Neural cell (in vitro differentiated cells): ENCODE data around the gene TMPRSS11E. TPM values are rescaled to one million over a fixed set of nuclear protein-coding genes. Genes with fewer than 3 reads are reported as not detected.

ENCODE experiments used
- H2AFZ ChIP-seq: fragments of 200-600, 300-800 bp; sonication (generic), shearing (Covaris generic); 2 replicates; pipeline ENCODE4 v1.6.0; 2014; ENCODE audit warnings: low read depth, mild to moderate bottlenecking, antibody characterized with exemption, low read length, moderate library complexity
- H3F3A ChIP-seq: fragments of 200-600 bp; shearing (Covaris generic); 2 replicates; pipeline ENCODE4 v1.6.1; 2016; ENCODE audit warnings: mild to moderate bottlenecking, moderate library complexity, mixed read lengths, antibody characterized with exemption, low read length; ENCODE audit not compliant: insufficient read depth, poor library complexity, severe bottlenecking
- H3K27ac ChIP-seq: fragments of 200-600, 300-800 bp; sonication (generic), shearing (Covaris generic); 2 replicates; pipeline ENCODE4 v1.5.1; 2014; ENCODE audit warnings: mild to moderate bottlenecking, low read length, moderate library complexity
- H3K27me3 ChIP-seq: fragments of 300-800, 200-600 bp; sonication (generic), shearing (Covaris generic); 2 replicates; pipeline ENCODE4 v1.6.0; 2014; ENCODE audit warnings: mild to moderate bottlenecking, low read depth, low read length, moderate library complexity; ENCODE audit not compliant: insufficient read depth
- H3K36me3 ChIP-seq: fragments of 300-800, 200-600 bp; sonication (generic), shearing (Covaris generic); 2 replicates; pipeline ENCODE4 v1.5.1; 2014; ENCODE audit warnings: mild to moderate bottlenecking, antibody characterized with exemption, low read length, moderate library complexity; ENCODE audit not compliant: insufficient read depth
- H3K4me2 ChIP-seq: fragments of 300-800, 200-600 bp; sonication (generic), shearing (Covaris generic); 2 replicates; pipeline ENCODE4 v1.6.0; 2014; ENCODE audit warnings: mild to moderate bottlenecking, low read length
- H3K4me3 ChIP-seq: fragments of 300-800, 200-600 bp; sonication (generic), shearing (Covaris generic); 2 replicates; pipeline ENCODE4 v1.5.1; 2014; ENCODE audit warnings: mild to moderate bottlenecking, low read length, moderate library complexity
- H3K79me2 ChIP-seq: fragments of 200-600 bp; shearing (Covaris generic); replicated peaks from 2 replicates; pipeline ENCODE4 v1.6.0; 2014; ENCODE audit warnings: mild to moderate bottlenecking, low read length, moderate library complexity; ENCODE audit not compliant: insufficient read depth
- H3K9ac ChIP-seq: fragments of 300-800, 200-600 bp; sonication (generic), shearing (Covaris generic); 2 replicates; pipeline ENCODE4 v1.6.1; 2016; ENCODE audit warnings: mild to moderate bottlenecking, low read length, mixed read lengths
- H3K9me2 ChIP-seq: fragments of 200-600 bp; shearing (Covaris generic); 2 replicates; pipeline ENCODE4 v1.6.1; 2016; ENCODE audit warnings: mild to moderate bottlenecking, low read length, mixed read lengths; ENCODE audit not compliant: insufficient read depth
- H3K9me3 ChIP-seq: fragments of 200-600, 300-800 bp; sonication (generic), shearing (Covaris generic); 2 replicates; pipeline ENCODE4 v1.6.1; 2016; ENCODE audit warnings: mild to moderate bottlenecking, mixed run types, low read length, moderate library complexity, mixed read lengths
- H4K20me1 ChIP-seq: fragments of 200-600 bp; shearing (Covaris generic); 2 replicates; pipeline ENCODE4 v1.6.1; 2016; ENCODE audit warnings: mild to moderate bottlenecking, mixed run types; ENCODE audit not compliant: insufficient read depth
- EP300 ChIP-seq: fragments of 450-650 bp; conservative IDR thresholded peaks from 2 replicates; pipeline ENCODE4 v1.6.1; 2014; ENCODE audit warnings: antibody characterized with exemption, mild to moderate bottlenecking, moderate library complexity; ENCODE audit not compliant: poor library complexity, severe bottlenecking
- EZH2 ChIP-seq: fragments of 200-600, 300-800 bp; shearing (Covaris generic), sonication (generic); IDR thresholded peaks from 2 replicates; pipeline ENCODE4 v1.6.1; 2014; ENCODE audit warnings: antibody characterized with exemption, low read length, borderline replicate concordance, mild to moderate bottlenecking; ENCODE audit not compliant: insufficient read depth, poor library complexity, severe bottlenecking
- MXI1 ChIP-seq: fragments of 450-650 bp; conservative IDR thresholded peaks from 2 replicates; pipeline ENCODE4 v1.6.1; 2014; ENCODE audit warnings: antibody characterized with exemption, mild to moderate bottlenecking; ENCODE audit not compliant: poor library complexity, severe bottlenecking
- POLR2AphosphoS5 ChIP-seq: IDR thresholded peaks from 2 replicates; pipeline ENCODE4 v1.6.1; 2012
- RAD21 ChIP-seq: fragments of 450-650 bp; conservative IDR thresholded peaks from 2 replicates; pipeline ENCODE4 v1.6.1; 2014; ENCODE audit warnings: antibody characterized with exemption, mild to moderate bottlenecking, moderate library complexity
- SMC3 ChIP-seq: fragments of 450-650 bp; conservative IDR thresholded peaks from 2 replicates; pipeline ENCODE4 v1.6.1; 2014; ENCODE audit warnings: antibody characterized with exemption, mild to moderate bottlenecking, moderate library complexity; ENCODE audit not compliant: poor library complexity
- TAF1 ChIP-seq: IDR thresholded peaks from 2 replicates; pipeline ENCODE4 v1.6.1; 2012; ENCODE audit warnings: low read depth
- polyA plus RNA-seq: library from polyadenylated mRNA; depleted of rRNA; stranded (reverse); fragments of >200 nt; gene quantifications from 2 replicates; pipeline ENCODE4 v1.2.3, GENCODE V29; 2014
- TF ChIP-seq, protein P1 (sequence below): IDR thresholded peaks from 2 replicates; pipeline ENCODE4 v1.6.1; 2012; ENCODE audit warnings: borderline replicate concordance
- TF ChIP-seq, protein P2 (sequence below): fragments of 450-650 bp; IDR thresholded peaks from 2 replicates; pipeline ENCODE4 v1.5.1; 2014; ENCODE audit warnings: antibody characterized with exemption, mild to moderate bottlenecking, moderate library complexity; ENCODE audit not compliant: poor library complexity, severe bottlenecking

The TMPRSS11E gene
- polyA plus RNA-seq, 1 donor from 2014 or later = not detected

DNA sequence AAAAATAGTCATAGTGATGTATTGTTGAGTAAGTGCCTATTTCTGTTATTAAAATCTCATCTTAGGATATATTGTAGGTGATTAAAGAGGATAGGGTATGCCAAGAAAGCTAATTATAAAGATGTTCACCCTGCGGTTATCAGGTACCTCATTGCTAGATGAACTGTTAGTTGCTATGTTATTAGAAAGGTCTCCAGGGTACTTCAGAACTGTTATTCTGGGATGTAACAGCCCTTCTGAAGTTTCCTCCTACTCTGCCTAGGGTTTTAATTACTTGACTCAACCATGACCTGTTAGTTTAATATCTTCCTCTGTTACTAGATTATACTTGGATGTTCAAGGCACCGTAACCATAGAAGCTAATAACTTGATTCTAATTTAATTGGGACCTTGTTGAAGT lies 15.4 kb downstream of the TMPRSS11E start:
- no peaks in the 10 kb centered on the region for H3F3A ChIP-seq
- H3K27me3 ChIP-seq = no peaks in the 10 kb centered on the region
- no peaks in the 10 kb centered on the region for H3K9me3 ChIP-seq
- no peak overlapping the region for H3K4me2 ChIP-seq
- no peak overlapping the region for H3K9ac ChIP-seq
- no peaks in the 10 kb centered on the region for H3K9me2 ChIP-seq
- H3K4me3 ChIP-seq = no peak overlapping the region
- H3K27ac ChIP-seq = no peak overlapping the region
- no peaks in the 10 kb centered on the region for H3K36me3 ChIP-seq
- no peak for TF ChIP-seq EP300
- no peak for TF ChIP-seq RAD21
- TF ChIP-seq EZH2 = no peak
- TF ChIP-seq, protein P1, sequence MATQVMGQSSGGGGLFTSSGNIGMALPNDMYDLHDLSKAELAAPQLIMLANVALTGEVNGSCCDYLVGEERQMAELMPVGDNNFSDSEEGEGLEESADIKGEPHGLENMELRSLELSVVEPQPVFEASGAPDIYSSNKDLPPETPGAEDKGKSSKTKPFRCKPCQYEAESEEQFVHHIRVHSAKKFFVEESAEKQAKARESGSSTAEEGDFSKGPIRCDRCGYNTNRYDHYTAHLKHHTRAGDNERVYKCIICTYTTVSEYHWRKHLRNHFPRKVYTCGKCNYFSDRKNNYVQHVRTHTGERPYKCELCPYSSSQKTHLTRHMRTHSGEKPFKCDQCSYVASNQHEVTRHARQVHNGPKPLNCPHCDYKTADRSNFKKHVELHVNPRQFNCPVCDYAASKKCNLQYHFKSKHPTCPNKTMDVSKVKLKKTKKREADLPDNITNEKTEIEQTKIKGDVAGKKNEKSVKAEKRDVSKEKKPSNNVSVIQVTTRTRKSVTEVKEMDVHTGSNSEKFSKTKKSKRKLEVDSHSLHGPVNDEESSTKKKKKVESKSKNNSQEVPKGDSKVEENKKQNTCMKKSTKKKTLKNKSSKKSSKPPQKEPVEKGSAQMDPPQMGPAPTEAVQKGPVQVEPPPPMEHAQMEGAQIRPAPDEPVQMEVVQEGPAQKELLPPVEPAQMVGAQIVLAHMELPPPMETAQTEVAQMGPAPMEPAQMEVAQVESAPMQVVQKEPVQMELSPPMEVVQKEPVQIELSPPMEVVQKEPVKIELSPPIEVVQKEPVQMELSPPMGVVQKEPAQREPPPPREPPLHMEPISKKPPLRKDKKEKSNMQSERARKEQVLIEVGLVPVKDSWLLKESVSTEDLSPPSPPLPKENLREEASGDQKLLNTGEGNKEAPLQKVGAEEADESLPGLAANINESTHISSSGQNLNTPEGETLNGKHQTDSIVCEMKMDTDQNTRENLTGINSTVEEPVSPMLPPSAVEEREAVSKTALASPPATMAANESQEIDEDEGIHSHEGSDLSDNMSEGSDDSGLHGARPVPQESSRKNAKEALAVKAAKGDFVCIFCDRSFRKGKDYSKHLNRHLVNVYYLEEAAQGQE = no peak
- no peak for TF ChIP-seq POLR2AphosphoS5
- TF ChIP-seq, protein P2, sequence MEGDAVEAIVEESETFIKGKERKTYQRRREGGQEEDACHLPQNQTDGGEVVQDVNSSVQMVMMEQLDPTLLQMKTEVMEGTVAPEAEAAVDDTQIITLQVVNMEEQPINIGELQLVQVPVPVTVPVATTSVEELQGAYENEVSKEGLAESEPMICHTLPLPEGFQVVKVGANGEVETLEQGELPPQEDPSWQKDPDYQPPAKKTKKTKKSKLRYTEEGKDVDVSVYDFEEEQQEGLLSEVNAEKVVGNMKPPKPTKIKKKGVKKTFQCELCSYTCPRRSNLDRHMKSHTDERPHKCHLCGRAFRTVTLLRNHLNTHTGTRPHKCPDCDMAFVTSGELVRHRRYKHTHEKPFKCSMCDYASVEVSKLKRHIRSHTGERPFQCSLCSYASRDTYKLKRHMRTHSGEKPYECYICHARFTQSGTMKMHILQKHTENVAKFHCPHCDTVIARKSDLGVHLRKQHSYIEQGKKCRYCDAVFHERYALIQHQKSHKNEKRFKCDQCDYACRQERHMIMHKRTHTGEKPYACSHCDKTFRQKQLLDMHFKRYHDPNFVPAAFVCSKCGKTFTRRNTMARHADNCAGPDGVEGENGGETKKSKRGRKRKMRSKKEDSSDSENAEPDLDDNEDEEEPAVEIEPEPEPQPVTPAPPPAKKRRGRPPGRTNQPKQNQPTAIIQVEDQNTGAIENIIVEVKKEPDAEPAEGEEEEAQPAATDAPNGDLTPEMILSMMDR = no peak
- TF ChIP-seq SMC3 = no peak
- TF ChIP-seq MXI1 = no peak
- no peak for TF ChIP-seq TAF1
- no peak overlapping the region for H2AFZ ChIP-seq
- no peaks in the 10 kb centered on the region for H3K79me2 ChIP-seq
- no peaks in the 10 kb centered on the region for H4K20me1 ChIP-seq

DNA sequence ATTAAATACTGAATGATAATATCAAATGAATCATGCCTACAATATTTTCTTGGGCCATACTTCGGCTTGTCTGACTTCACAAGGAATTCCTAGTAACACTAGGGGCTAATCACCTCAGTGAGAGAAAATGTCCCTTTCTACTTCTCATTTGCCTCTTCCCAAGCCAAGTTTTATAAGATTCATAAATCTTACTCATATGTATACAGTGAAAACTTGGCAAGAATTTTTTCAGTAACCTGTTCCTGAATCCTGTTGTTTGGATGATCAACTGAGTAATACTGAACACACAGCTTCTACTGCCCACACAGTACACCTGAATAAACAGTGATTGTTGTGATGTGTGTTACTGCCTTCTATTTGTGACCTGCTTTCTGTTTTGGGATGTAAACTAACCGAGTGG lies 16.5 kb downstream of the TMPRSS11E start:
- H2AFZ ChIP-seq = no peak overlapping the region

More for the DNA sequence above, 16.5 kb downstream of the TMPRSS11E start:
- H3K4me3 ChIP-seq = no peak overlapping the region
- H3K27ac ChIP-seq = no peak overlapping the region
- H4K20me1 ChIP-seq = no peaks in the 10 kb centered on the region
- no peaks in the 10 kb centered on the region for H3F3A ChIP-seq
- H3K4me2 ChIP-seq = no peak overlapping the region
- no peaks in the 10 kb centered on the region for H3K9me2 ChIP-seq
- no peaks in the 10 kb centered on the region for H3K36me3 ChIP-seq
- no peaks in the 10 kb centered on the region for H3K79me2 ChIP-seq
- H3K9me3 ChIP-seq = no peaks in the 10 kb centered on the region
- no peaks in the 10 kb centered on the region for H3K27me3 ChIP-seq
- no peak overlapping the region for H3K9ac ChIP-seq
- TF ChIP-seq MXI1 (no peak), EP300 (no peak), EZH2 (no peak), POLR2AphosphoS5 (no peak), RAD21 (no peak), TAF1 (no peak), SMC3 (no peak)
- TF ChIP-seq, protein P2 = no peak
- TF ChIP-seq, protein P1 = no peak
